GM18502 (cell line): ENCODE measurements around the gene MAPK8.
A peak's percentile ranks its signal among the peaks of the same experiment; 100 is the strongest.

Source experiments
- ATAC-seq: cut with Tn5 transposase; IDR thresholded peaks from one replicate; pipeline ENCODE4 v1.9.1; 2021; ENCODE audit warnings: mild to moderate bottlenecking; ENCODE audit not compliant: unreplicated experiment, poor library complexity

MAPK8 gene

GRCh38 chr10:48290286-48290685 is 16.2 kb upstream of the MAPK8 start:
- ATAC-seq, result no peak

DNA sequence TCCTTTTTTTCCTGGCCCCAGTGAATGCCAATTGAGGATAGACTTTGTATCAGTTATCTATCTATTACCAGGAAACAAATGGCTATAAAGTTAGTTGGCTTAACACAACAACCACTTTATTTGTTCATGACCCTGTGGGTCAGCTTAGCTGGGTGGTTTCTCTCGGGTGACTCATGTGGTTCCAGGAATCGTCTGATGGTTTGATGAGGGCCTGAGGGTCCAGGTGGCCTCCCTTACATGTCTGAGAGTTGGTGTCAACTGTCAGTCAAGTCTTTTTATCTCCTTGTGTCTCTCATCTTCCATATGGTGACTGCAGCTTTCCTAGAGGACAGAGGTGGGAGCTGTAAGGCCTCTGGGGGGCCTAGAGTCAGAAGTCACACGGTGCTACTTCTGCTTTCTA is 15.3 kb upstream of the MAPK8 start:
- ATAC-seq, result no peak

DNA sequence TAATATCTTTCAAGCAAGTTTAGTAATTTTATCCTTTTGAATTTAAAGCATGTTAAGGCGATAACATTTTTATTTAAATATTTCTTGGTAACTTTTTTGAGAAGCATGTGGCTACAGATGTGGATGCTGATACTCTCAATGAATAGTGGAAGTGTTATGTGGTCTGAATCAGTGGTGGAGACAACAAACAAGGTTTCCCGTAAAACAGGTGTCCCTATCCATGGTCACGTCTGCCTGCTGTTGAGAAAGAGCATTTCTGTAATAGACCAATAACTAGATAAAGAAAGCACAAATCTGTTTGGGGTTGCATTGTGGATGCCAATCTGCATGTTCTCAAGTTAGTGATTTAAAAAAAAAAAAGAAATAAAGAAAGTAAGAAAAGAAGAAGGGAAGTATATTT is 13.9 kb upstream of the MAPK8 start:
- ATAC-seq, result no peak

DNA sequence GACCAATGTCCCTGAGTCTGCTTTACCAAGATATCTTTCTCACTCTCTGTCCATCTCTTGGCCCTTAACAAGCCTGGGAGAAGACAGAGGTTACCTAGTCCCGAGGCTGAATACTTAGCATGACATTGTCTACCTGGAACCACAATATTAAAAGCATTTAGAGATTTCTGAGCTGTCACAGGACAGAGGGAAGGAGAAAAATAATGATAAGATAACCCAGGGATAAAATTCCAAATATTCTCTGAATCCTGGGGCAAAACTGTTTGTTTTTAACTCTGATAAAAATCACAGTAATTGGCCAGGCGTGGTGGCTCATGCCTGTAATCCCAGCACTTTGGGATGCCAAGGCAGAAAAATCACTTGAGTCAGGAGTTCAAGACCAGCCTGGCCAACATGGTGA is 12.0 kb upstream of the MAPK8 start:
- no peak for ATAC-seq

GRCh38 chr10:48296576-48297098 is 9.8 kb upstream of the MAPK8 start:
- ATAC-seq, result no peak

GRCh38 chr10:48299066-48299465 is 7.4 kb upstream of the MAPK8 start:
- no peak for ATAC-seq

DNA sequence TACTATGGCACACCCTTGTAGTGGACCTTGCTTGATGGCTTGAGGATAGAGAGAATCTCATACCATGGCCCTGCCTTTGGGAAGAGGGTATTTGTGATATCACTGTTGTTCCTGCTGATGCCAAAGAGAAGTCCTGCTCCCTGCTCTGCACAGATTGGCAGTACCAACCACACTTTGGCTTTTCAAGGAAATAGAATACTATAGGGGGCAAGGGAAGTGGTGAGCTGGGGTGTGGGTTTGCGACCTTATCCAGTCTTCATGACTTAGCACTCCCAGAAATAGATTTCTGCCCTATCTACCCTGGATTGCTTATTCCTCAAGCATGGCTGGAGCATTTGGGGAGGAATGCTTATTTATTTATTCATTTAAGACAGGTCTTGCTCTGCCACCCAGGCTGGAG is 6.8 kb upstream of the MAPK8 start:
- ATAC-seq, result no peak

- no peak for ATAC-seq
These were observed 5.9 kb upstream of the MAPK8 start for GRCh38 chr10:48300556-48300955.

DNA sequence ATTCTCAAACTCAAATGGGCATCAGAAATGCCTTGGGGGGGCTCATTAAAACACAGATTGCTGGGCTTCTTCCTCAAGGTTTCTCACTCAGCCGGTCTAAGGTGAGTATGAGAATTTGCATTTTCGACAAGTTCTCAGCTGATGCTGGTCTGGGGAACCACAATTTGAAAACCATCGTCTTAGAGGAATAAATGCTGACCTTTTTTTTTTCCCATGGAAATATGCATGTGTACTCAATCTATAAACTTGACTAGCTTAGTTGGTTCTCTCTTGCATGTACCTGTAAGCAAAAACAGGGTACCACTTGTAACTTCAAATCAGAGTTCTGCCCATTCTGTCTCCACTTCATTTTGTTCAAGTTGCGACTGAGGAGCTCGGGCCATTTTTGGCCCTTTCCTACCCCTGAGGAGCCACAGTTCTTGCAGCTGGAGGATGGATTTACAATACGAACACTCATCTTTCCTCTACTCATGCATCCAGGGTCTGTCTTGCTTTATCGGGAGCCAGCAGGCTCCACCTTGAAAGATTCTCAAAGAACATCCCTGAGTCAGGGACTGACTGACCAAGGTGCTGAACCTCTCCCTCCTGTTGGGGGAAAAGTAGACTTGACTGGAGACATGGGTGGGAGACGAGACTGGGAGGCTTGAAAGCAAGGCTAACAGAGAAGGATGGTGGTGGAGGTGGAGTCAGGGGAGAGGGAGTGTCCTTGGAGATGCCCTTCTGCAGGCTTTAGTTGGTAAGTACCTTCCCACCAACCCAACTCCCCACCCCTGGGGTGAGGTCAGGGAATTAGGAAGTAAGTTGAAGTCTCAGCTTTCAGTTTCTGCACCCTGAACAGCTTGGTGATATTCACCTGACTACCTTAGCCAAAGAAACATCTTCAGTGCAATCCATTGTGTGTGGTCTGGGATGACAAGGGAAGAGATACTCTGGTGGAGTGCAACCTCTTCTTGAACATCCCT is 3.7 kb upstream of the MAPK8 start:
- no peak for ATAC-seq

- ATAC-seq, result no peak
These were observed 592 bp upstream of the MAPK8 start for GRCh38 chr10:48305905-48306264.

GRCh38 chr10:48306870-48307710 is 613 bp downstream of the MAPK8 start:
- peak; percentile 48 for ATAC-seq

DNA sequence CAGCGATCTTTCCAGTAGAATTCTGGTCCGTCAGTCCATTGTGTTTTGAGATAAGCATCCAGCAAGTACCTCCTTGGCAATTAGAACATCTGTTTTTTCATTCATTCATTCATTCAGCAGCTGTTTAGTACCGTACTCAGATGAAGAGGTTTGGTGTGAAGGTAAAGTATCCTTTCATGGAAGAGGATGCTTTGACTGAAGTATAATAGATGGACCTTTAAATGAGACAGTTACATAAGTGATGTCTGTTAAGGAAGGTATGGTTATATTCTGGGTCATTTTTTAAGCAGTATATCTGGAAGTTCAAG is 1.2 kb downstream of the MAPK8 start:
- ATAC-seq, result no peak

DNA sequence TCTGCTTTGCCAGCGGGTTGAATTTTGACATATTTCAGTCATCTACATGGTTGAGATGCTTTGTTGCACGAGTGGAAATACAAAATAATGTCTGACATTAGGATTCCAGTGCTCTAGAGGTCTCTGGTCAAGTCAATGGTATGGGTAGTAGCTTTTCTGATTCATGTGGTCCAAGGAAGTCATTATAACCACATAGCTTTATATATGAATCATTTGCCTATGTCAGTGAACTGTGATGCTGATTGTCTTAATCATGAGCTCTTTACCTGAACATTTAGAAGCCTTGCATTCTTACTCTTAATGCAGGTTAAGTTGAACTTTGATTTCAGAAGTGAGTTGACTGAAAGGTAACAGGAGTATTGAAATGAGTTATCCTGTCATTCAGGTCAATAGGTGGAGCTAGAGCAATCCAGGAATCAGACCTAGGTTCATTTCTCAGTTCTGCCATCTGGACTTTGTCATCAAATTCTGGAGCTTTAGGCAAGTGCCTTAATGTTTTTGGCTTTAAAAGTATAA is 3.3 kb downstream of the MAPK8 start:
- no peak for ATAC-seq

DNA sequence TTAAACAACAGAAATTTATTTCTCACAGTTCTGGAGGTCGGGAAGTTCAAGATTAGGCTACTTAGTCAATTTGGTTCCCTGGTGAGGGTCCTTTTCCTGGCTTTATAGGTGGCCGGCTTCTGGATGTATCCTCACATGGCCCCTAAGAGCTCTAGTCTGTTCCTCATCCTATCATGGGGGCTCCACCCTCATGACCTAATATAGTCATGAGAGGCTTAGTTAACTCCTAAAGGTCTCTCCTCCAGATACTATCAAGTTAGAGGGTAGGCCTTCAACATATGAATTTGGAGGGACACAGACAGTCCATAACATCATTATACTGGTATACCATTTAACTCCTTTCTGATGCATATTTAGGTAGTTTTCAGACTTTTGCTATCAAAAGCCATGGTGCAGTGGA is 7.6 kb downstream of the MAPK8 start:
- ATAC-seq, result no peak

GRCh38 chr10:48316236-48316635 is 9.8 kb downstream of the MAPK8 start:
- ATAC-seq, result no peak

- no peak for ATAC-seq
These were observed 11.0 kb downstream of the MAPK8 start for GRCh38 chr10:48317321-48317990.

- no peak for ATAC-seq
These were observed 15.5 kb downstream of the MAPK8 start for GRCh38 chr10:48322017-48322416.

- no peak for ATAC-seq
These were observed 18.1 kb downstream of the MAPK8 start for GRCh38 chr10:48324580-48324979.

- no peak for ATAC-seq
These were observed 23.8 kb downstream of the MAPK8 start for GRCh38 chr10:48330269-48330668.

GRCh38 chr10:48331436-48331835 is 25.0 kb downstream of the MAPK8 start:
- ATAC-seq, result no peak
